H1 (cell line): ENCODE data around the gene LTBP1. TPM values are rescaled to one million over a fixed set of nuclear protein-coding genes. Genes with fewer than 3 reads are reported as not detected.

Experiments
- CTCF ChIA-PET: fragments of 300-600 bp; sonication (Branson Sonifier 250); formaldehyde crosslinking; loops from one replicate; lab custom pipeline; 2021; ENCODE audit not compliant: partially characterized antibody; lab: Charles Lee
- POLR2A ChIA-PET: fragments of 300-600 bp; sonication (Branson Sonifier 250); formaldehyde crosslinking; loops from one replicate; lab custom pipeline; 2021; ENCODE audit warnings: inconsistent platforms; ENCODE audit not compliant: partially characterized antibody; lab: Charles Lee
- DNase-seq, 2 experiments: peaks; one replicate each; pipeline versions ENCODE4 v3.0.0 to v3.0.0-alpha.2; 2010 to 2022; ENCODE audit warnings: low spot score in 2 of 2, low read depth in 1 of 2, mixed read lengths in 1 of 2
- FAIRE-seq: peaks from 2 replicates; lab custom pipeline; 2011; peaks lifted over from hg19 to GRCh38; lab: Jason Lieb, UNC
- H2AFZ ChIP-seq: 2 replicates; pipeline ENCODE4 v1.8.1; 2012; ENCODE audit warnings: low read length, inconsistent platforms
- H2AK5ac ChIP-seq: 2 replicates; pipeline ENCODE4 v1.6.1; 2013; ENCODE audit warnings: low read depth, low read length
- H2BK120ac ChIP-seq: replicated peaks from 2 replicates; pipeline ENCODE3; 2013; ENCODE audit warnings: low read depth, low read length, inconsistent platforms
- H2BK12ac ChIP-seq: 2 replicates; pipeline ENCODE4 v1.6.1; 2013; ENCODE audit warnings: low read depth, low read length
- H2BK15ac ChIP-seq: 2 replicates; pipeline ENCODE4 v1.6.1; 2013; ENCODE audit warnings: low read length
- H2BK20ac ChIP-seq: 2 replicates; pipeline ENCODE4 v1.6.1; 2013; ENCODE audit warnings: low read length
- H2BK5ac ChIP-seq: 2 replicates; pipeline ENCODE4 v1.6.1; 2013; ENCODE audit warnings: low read depth, low read length
- H3K14ac ChIP-seq: 2 replicates; pipeline ENCODE4 v1.6.1; 2013; ENCODE audit warnings: inconsistent platforms; ENCODE audit not compliant: insufficient read length
- H3K18ac ChIP-seq: 2 replicates; pipeline ENCODE4 v1.6.1; 2013; ENCODE audit warnings: low read length; ENCODE audit errors: extremely low read depth
- H3K23ac ChIP-seq: 2 replicates; pipeline ENCODE4 v1.6.1; 2013; ENCODE audit warnings: inconsistent platforms; ENCODE audit not compliant: insufficient read length
- H3K23me2 ChIP-seq: 2 replicates; pipeline ENCODE4 v1.6.1; 2013; ENCODE audit warnings: low read depth, low read length
- H3K27ac ChIP-seq: 2 replicates; pipeline ENCODE4 v1.6.1; 2011; ENCODE audit warnings: low read depth, low read length, inconsistent platforms
- H3K27me3 ChIP-seq, 4 experiments: replicated peaks in 1 of 4; 1 replicate in 1 of 4; 2 replicates in 3 of 4; pipeline versions ENCODE4 v1.6.1 to v1.8.1; 2011 to 2013; ENCODE audit warnings: low read length in 3 of 4, mild to moderate bottlenecking in 3 of 4, inconsistent platforms in 2 of 4, mixed read lengths in 2 of 4, moderate library complexity in 1 of 4; ENCODE audit not compliant: control insufficient read depth in 3 of 4, insufficient read depth in 3 of 4; ENCODE audit errors: extremely low read depth in 1 of 4
- H3K36me3 ChIP-seq, 4 experiments: 2 replicates each; pipeline versions ENCODE4 v1.6.1 to v1.8.1; 2011 to 2013; ENCODE audit warnings: mild to moderate bottlenecking in 4 of 4, low read length in 3 of 4, moderate library complexity in 2 of 4, control low read depth in 1 of 4, inconsistent platforms in 1 of 4; ENCODE audit not compliant: insufficient read depth in 4 of 4, control insufficient read depth in 2 of 4
- H3K4ac ChIP-seq: replicated peaks from 2 replicates; pipeline ENCODE3; 2013; ENCODE audit warnings: low read length, low read depth, mixed read lengths, inconsistent platforms; ENCODE audit not compliant: insufficient read length
- H3K4me1 ChIP-seq, 4 experiments: replicated peaks in 1 of 4; 1 replicate in 1 of 4; 2 replicates in 3 of 4; pipeline versions ENCODE4 v1.6.1 to v1.8.1; 2011 to 2013; ENCODE audit warnings: low read length in 3 of 4, inconsistent platforms in 2 of 4, mixed read lengths in 1 of 4; ENCODE audit not compliant: insufficient read depth in 4 of 4, control insufficient read depth in 3 of 4
- H3K4me2 ChIP-seq, 2 experiments: 2 replicates each; pipeline versions ENCODE4 v1.6.1 to v1.8.1; 2011 to 2013; ENCODE audit warnings: low read depth in 2 of 2, low read length in 2 of 2, control low read depth in 1 of 2, inconsistent platforms in 1 of 2, mild to moderate bottlenecking in 1 of 2; ENCODE audit not compliant: insufficient read depth in 1 of 2
- H3K4me3 ChIP-seq, 4 experiments: fragments of 200-600, 300-600 bp in 1 of 4; sonication (generic), shearing (Covaris generic), sonication (Bioruptor Twin) in 1 of 4; 2 replicates each; pipeline versions ENCODE4 v1.5.1 to v1.8.1; 2011 to 2016; ENCODE audit warnings: low read length in 4 of 4, low read depth in 3 of 4, control low read depth in 2 of 4, inconsistent platforms in 2 of 4, mild to moderate bottlenecking in 2 of 4, mixed read lengths in 1 of 4, moderate library complexity in 1 of 4; ENCODE audit not compliant: insufficient read depth in 2 of 4; ENCODE audit errors: extremely low read depth in 1 of 4
- H3K56ac ChIP-seq: replicated peaks from 2 replicates; pipeline ENCODE3; 2013; ENCODE audit warnings: low read depth, mild to moderate bottlenecking, mixed read lengths, low read length, inconsistent platforms; ENCODE audit not compliant: insufficient read length
- H3K79me1 ChIP-seq: 2 replicates; pipeline ENCODE4 v1.6.1; 2013; ENCODE audit warnings: low read depth, low read length, control low read depth
- H3K79me2 ChIP-seq, 2 experiments: 2 replicates each; pipeline versions ENCODE4 v1.6.1 to v1.8.1; 2012 to 2013; ENCODE audit warnings: low read length in 2 of 2, mild to moderate bottlenecking in 2 of 2, inconsistent platforms in 1 of 2; ENCODE audit not compliant: insufficient read depth in 2 of 2, control insufficient read depth in 1 of 2
- H3K9ac ChIP-seq, 4 experiments: replicated peaks in 1 of 4; 1 replicate in 1 of 4; 2 replicates in 3 of 4; pipeline versions ENCODE4 v1.6.1 to v1.8.1; 2011 to 2013; ENCODE audit warnings: low read depth in 3 of 4, low read length in 3 of 4, control low read depth in 2 of 4, mild to moderate bottlenecking in 2 of 4, moderate library complexity in 2 of 4, inconsistent platforms in 1 of 4; ENCODE audit errors: extremely low read depth in 1 of 4
- H3K9me3 ChIP-seq, 2 experiments: 2 replicates each; pipeline versions ENCODE4 v1.6.1 to v1.8.1; 2012 to 2013; ENCODE audit warnings: mild to moderate bottlenecking in 2 of 2, moderate library complexity in 2 of 2, control low read depth in 1 of 2, inconsistent platforms in 1 of 2, low read depth in 1 of 2, low read length in 1 of 2, mixed read lengths in 1 of 2; ENCODE audit not compliant: insufficient read depth in 2 of 2
- H4K20me1 ChIP-seq, 2 experiments: replicated peaks in 1 of 2; 2 replicates each; pipeline versions ENCODE3 to v1.8.1; 2011 to 2013; ENCODE audit warnings: inconsistent platforms in 2 of 2, low read length in 2 of 2, mild to moderate bottlenecking in 1 of 2; ENCODE audit not compliant: insufficient read depth in 2 of 2, control insufficient read depth in 1 of 2
- H4K5ac ChIP-seq: 2 replicates; pipeline ENCODE4 v1.6.1; 2013; ENCODE audit warnings: low read length, low read depth, mixed read lengths, inconsistent platforms; ENCODE audit not compliant: insufficient read length
- H4K8ac ChIP-seq: 2 replicates; pipeline ENCODE4 v1.8.0; 2013; ENCODE audit warnings: mild to moderate bottlenecking, moderate library complexity, low read length, inconsistent platforms; ENCODE audit not compliant: insufficient read depth; ENCODE audit errors: extremely low read depth
- H4K91ac ChIP-seq: replicated peaks from 2 replicates; pipeline ENCODE3; 2013; ENCODE audit warnings: low read length, mixed read lengths, inconsistent platforms; ENCODE audit not compliant: insufficient read length
- EZH2 ChIP-seq: fragments of 200-600 bp; sonication (generic); IDR thresholded peaks from 2 replicates; pipeline ENCODE4 v1.7.1; 2012; ENCODE audit warnings: low read depth, mild to moderate bottlenecking, moderate library complexity, low read length, inconsistent platforms; ENCODE audit not compliant: severe bottlenecking
- FOSL1 ChIP-seq: IDR thresholded peaks from 2 replicates; pipeline ENCODE4 v1.6.1; 2011; ENCODE audit warnings: mild to moderate bottlenecking, low read depth, low read length, moderate library complexity; ENCODE audit not compliant: insufficient read depth
- KDM1A ChIP-seq: fragments of 200-600, 300-600 bp; sonication (generic); IDR thresholded peaks from 2 replicates; pipeline ENCODE4 v1.7.1; 2016; ENCODE audit warnings: mild to moderate bottlenecking, low read length, borderline replicate concordance
- MAX ChIP-seq: IDR thresholded peaks from 2 replicates; pipeline ENCODE4 v1.6.1; 2012; ENCODE audit warnings: inconsistent platforms
- POLR2AphosphoS5 ChIP-seq: IDR thresholded peaks from 2 replicates; pipeline ENCODE4 v1.6.1; 2011; ENCODE audit warnings: low read depth, low read length
- RBBP5 ChIP-seq: IDR thresholded peaks from 2 replicates; pipeline ENCODE4 v1.7.1; 2012; ENCODE audit warnings: low read depth, mild to moderate bottlenecking, inconsistent platforms, low read length, moderate library complexity, borderline replicate concordance
- RNF2 ChIP-seq: fragments of 200-900, 300-1000 bp; sonication (generic); IDR thresholded peaks from 2 replicates; pipeline ENCODE4 v1.7.1; 2016; ENCODE audit warnings: borderline replicate concordance, low read depth, mild to moderate bottlenecking, antibody characterized with exemption, low read length; ENCODE audit not compliant: poor library complexity, severe bottlenecking; ENCODE audit errors: missing control alignments
- RXRA ChIP-seq: IDR thresholded peaks from 2 replicates; pipeline ENCODE4 v1.6.1; 2011; ENCODE audit warnings: low read depth, mild to moderate bottlenecking, low read length, moderate library complexity; ENCODE audit not compliant: insufficient read depth
- YY1 ChIP-seq: IDR thresholded peaks from 2 replicates; pipeline ENCODE4 v1.6.1; 2011; ENCODE audit warnings: low read depth, mild to moderate bottlenecking, low read length
- WGBS, 2 experiments: shearing (Covaris generic) in 1 of 2; methylation state at CpG; one replicate each; pipeline versions ENCODE4 v1.1.6 to v1.1.7; 2013 to 2015; ENCODE audit warnings: low lambda C conversion rate in 2 of 2, mixed read lengths in 2 of 2, inconsistent platforms in 1 of 2, low coverage in 1 of 2, missing lambda C conversion rate in 1 of 2; ENCODE audit not compliant: insufficient replicate concordance in 2 of 2, insufficient coverage in 1 of 2, insufficient read length in 1 of 2; ENCODE audit errors: extremely low coverage in 1 of 2, missing lambda C conversion rate in 1 of 2; 5-methylcytosine and 5-hydroxymethylcytosine counted together
- polyA plus RNA-seq, 7 experiments: library from polyadenylated mRNA; depleted of rRNA in 3 of 7; stranded (reverse) in 5 of 7; unstranded in 2 of 7; fragments of >200 nt in 5 of 7; fragments of 200-250 nt in 2 of 7; gene quantifications; 1 replicate in 5 of 7; 2 replicates in 1 of 7; 4 replicates in 1 of 7; pipeline versions ENCODE4 v1.2.1 to v1.2.3, GENCODE V29; 2011 to 2013; ENCODE audit warnings: missing spikeins in 2 of 7, mixed read lengths in 2 of 7
- total RNA-seq: library from RNA; stranded (reverse); fragmentation: NEBNext Ultra II Directional; extraction: Animal tissue kit (Norgen Biotek cat#: 25700); gene quantifications from 2 replicates; pipeline ENCODE4 v1.2.1, GENCODE V29; 2021

LTBP1 gene
- total and polyA plus RNA-seq, 2 of the 8 experiments (the other 6 are each of a cell fraction or from before 2014, with no cell fraction given), result 15.4 to 24.7 TPM

DNA sequence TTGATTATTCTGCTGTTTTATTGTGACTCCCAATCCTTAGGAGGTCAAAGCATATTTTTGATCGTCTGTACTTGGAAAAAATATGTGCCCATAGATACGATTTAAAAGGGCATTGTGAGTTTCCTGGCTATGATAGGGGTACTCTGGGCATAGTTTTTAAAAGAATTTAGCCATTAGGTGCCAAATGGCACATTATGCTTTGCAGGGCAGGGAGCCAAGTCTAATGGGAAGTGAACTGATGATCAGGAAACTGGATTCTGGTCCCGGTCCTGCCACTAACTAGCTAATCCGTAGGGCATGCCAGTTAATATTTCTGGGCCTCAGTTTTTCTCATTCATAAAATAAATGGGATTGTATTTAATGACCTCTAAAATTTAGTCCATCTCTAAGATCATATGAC, 189.3 kb downstream of the LTBP1 start:
- Histone ChIP-seq H4K5ac (no peak overlapping the region), H3K4me3 (no peak overlapping the region), H3K9ac (no peak overlapping the region), H3K4me1 (peaks cover 0 to 7% (median 4%) of the 10 kb centered on the region in 4 experiments; a peak in 2 of 7 replicates), H2BK15ac (no peak overlapping the region), H3K27ac (no peak overlapping the region), H3K56ac (no peak overlapping the region), H4K91ac (no peak overlapping the region), H3K23me2 (no peaks in the 10 kb centered on the region), H3K79me2 (no peaks in the 10 kb centered on the region), H3K27me3 (no peaks in the 10 kb centered on the region), H3K36me3 (no peaks in the 10 kb centered on the region), H2BK20ac (no peak overlapping the region), H2BK5ac (no peak overlapping the region), H3K18ac (no peak overlapping the region), H2BK120ac (no peak overlapping the region), H2BK12ac (no peak overlapping the region), H3K4ac (no peak overlapping the region), H3K14ac (no peak overlapping the region), H3K23ac (no peak overlapping the region), H2AK5ac (no peak overlapping the region), H3K4me2 (no peak overlapping the region), H2AFZ (no peak overlapping the region), H3K79me1 (no peaks in the 10 kb centered on the region), H4K20me1 (no peaks in the 10 kb centered on the region), H3K9me3 (no peaks in the 10 kb centered on the region), H4K8ac (no peak overlapping the region)
- ChIA-PET CTCF (interaction anchor here (1.2 kb wide), 1 partner anchor 10 kb away, joined by 3 read pairs; no protein-coding TSS in a partner anchor), POLR2A (no interaction called here)
- FAIRE-seq (no peak), DNase-seq (no peak)
- WGBS, 2 experiments, result 89% methylated on average over 4 of the region's 4 CpGs; no CpG with 5 or more reads in 1 of the 2 experiments
- TF ChIP-seq YY1 (no peak), RXRA (no peak), RBBP5 (no peak), RNF2 (no peak), MAX (no peak), EZH2 (no peak), KDM1A (no peak), POLR2AphosphoS5 (no peak), FOSL1 (no peak)
